Upper lobe of right lung (tissue), 1 donor: ENCODE measurements around the gene ITGB6. TPM values are rescaled to one million over a fixed set of nuclear protein-coding genes. Genes with fewer than 3 reads are reported as not detected.
A peak's percentile ranks its signal among the peaks of the same experiment; 100 is the strongest.
"Not testable (repeated sequence)": the region's sequence is repeated elsewhere in the genome, so short reads cannot be mapped to it uniquely, and the experiment has no call there.

Source experiments
- ATAC-seq: fragments of 200-7000 bp; cut with Tn5 transposase; one replicate; pipeline ENCODE4 v1.9.1; 2020; ENCODE audit warnings: mild to moderate bottlenecking, moderate library complexity
- DNase-seq: peaks from one replicate; pipeline ENCODE4 v3.0.0-alpha.2; 2020
- H3K27ac ChIP-seq: fragments of 200-600 bp; one replicate; pipeline ENCODE4 v1.8.0; 2022
- H3K27me3 ChIP-seq: fragments of 200-600 bp; one replicate; pipeline ENCODE4 v1.8.0; 2022; ENCODE audit warnings: mild to moderate bottlenecking
- H3K36me3 ChIP-seq: fragments of 200-600 bp; one replicate; pipeline ENCODE4 v1.8.0; 2022
- H3K4me1 ChIP-seq: fragments of 200-600 bp; one replicate; pipeline ENCODE4 v1.8.0; 2022
- H3K4me3 ChIP-seq: fragments of 200-600 bp; one replicate; pipeline ENCODE4 v1.8.0; 2022; ENCODE audit warnings: mild to moderate bottlenecking
- H3K9me3 ChIP-seq: fragments of 200-600 bp; one replicate; pipeline ENCODE4 v1.8.0; 2022
- CTCF ChIP-seq: fragments of 200-600 bp; IDR thresholded peaks from one replicate; pipeline ENCODE4 v1.8.0; 2022; ENCODE audit warnings: antibody characterized with exemption
- intact Hi-C: fragments of 100-400 bp; cut with DNase I; formaldehyde crosslinking; loops from one replicate; pipeline ENCODE4 v1.11.0; 2022
- total RNA-seq: library from RNA; stranded (reverse); fragmentation: NEBNext Ultra II Directional; extraction: Animal tissue kit (Norgen Biotek cat#: 25700); gene quantifications from one replicate; pipeline ENCODE4 v1.2.1, GENCODE V29; 2021
- donor health status: DM: no; HTN: yes; CAD: no; lungs with severe emphysema.

The ITGB6 gene
- total RNA-seq, 1 donor from 2014 or later = 109 TPM

GRCh38 chr2:160156100-160156499, 44.0 kb downstream of the ITGB6 start:
- intact Hi-C loops = no loop called here
- Histone ChIP-seq H3K9me3 (no peaks in the 10 kb centered on the region), H3K27ac (no peak overlapping the region), H3K4me1 (peaks cover 6% of the 10 kb centered on the region), H3K27me3 (no peaks in the 10 kb centered on the region), H3K4me3 (no peak overlapping the region), H3K36me3 (no peaks in the 10 kb centered on the region)
- TF ChIP-seq CTCF = no peak
- ATAC-seq (peak; percentile 87), DNase-seq (no peak)

- H3K4me3 ChIP-seq, H3K27ac ChIP-seq, intact Hi-C loops, H3K9me3 ChIP-seq, H3K4me1 ChIP-seq, H3K36me3 ChIP-seq, H3K27me3 ChIP-seq, DNase-seq, ATAC-seq: not testable (repeated sequence)
These were observed 51.7 kb downstream of the ITGB6 start for GRCh38 chr2:160148419-160148818.

GRCh38 chr2:160145471-160145870, 54.6 kb downstream of the ITGB6 start:
- Histone ChIP-seq H3K9me3 (no peaks in the 10 kb centered on the region), H3K4me3 (no peak overlapping the region), H3K27ac (no peak overlapping the region), H3K27me3 (no peaks in the 10 kb centered on the region), H3K4me1 (peaks cover 10% of the 10 kb centered on the region), H3K36me3 (no peaks in the 10 kb centered on the region)
- no peak for DNase-seq
- TF ChIP-seq CTCF = no peak
- intact Hi-C loops = no loop called here
- ATAC-seq = no peak

- ATAC-seq = peak; percentile 67
- TF ChIP-seq CTCF = no peak
- Histone ChIP-seq H3K27me3 (no peaks in the 10 kb centered on the region), H3K4me3 (no peak overlapping the region), H3K4me1 (peaks cover 10% of the 10 kb centered on the region), H3K27ac (peak overlapping the region; percentile 3), H3K9me3 (no peaks in the 10 kb centered on the region), H3K36me3 (no peaks in the 10 kb centered on the region)
- intact Hi-C loops = no loop called here
- DNase-seq = no peak
These were observed 55.6 kb downstream of the ITGB6 start for GRCh38 chr2:160144280-160144990.

- H3K27ac ChIP-seq = peak overlapping the region; percentile 8
- peaks cover 7% of the 10 kb centered on the region for H3K4me1 ChIP-seq
- H3K4me3 ChIP-seq = no peak overlapping the region
- H3K9me3 ChIP-seq = no peaks in the 10 kb centered on the region
- no peak for TF ChIP-seq CTCF
- ATAC-seq (no peak), DNase-seq (no peak)
- intact Hi-C loops = no loop called here
- no peaks in the 10 kb centered on the region for H3K36me3 ChIP-seq
- no peaks in the 10 kb centered on the region for H3K27me3 ChIP-seq
These were observed 57.6 kb downstream of the ITGB6 start for GRCh38 chr2:160142472-160142871.

GRCh38 chr2:160141912-160142311, 58.2 kb downstream of the ITGB6 start:
- ATAC-seq = peak; percentile 74
- TF ChIP-seq CTCF = no peak
- H3K4me3 ChIP-seq = no peak overlapping the region
- H3K27me3 ChIP-seq = no peaks in the 10 kb centered on the region
- no peak for DNase-seq
- H3K9me3 ChIP-seq = no peaks in the 10 kb centered on the region
- intact Hi-C loops = no loop called here
- H3K36me3 ChIP-seq = no peaks in the 10 kb centered on the region
- peak overlapping the region; percentile 8 for H3K27ac ChIP-seq
- peaks cover 7% of the 10 kb centered on the region for H3K4me1 ChIP-seq
